ENCODE data around the gene JPH4. TPM values are rescaled to one million over a fixed set of nuclear protein-coding genes. Genes with fewer than 3 reads are reported as not detected.

Gene JPH4
- not detected for total RNA-seq

DNA sequence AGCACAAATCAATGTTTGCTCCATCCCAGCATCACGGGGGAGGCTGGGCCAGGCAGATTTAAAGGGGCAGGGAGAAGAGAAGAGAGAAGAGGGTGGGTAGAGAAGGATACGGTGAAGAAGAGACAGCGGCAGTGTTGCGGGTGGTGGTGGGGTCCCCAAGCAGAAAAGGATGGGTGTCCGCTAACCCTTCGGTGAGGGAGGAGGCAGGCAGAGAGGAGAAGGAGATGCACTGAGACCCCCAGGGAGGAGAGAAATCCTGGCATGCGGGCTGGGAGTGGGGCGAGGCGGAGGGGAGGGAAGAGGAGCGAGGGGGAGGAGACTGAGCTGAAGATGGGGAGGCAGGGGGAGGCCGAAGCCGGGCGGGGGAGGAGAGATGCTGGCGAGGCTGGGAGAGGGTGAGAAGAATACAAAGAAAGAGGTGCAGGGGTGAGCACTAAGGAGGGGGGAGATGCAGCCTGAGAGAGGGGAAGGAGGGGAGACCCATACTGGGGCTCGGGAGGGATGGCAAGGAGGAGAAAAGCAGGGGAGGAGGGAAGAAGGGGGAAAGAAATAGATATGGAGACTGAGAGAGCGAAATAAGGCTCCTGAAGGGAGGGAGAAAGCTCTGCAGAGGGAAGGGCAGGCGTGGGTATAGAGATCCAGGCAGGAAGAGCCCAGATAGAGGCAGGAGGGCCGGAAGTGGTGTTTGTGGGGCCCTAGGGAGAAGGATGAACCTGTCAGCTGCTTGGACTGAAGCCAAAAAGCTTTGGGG, at the start of gene JPH4:
TSS of gene JPH4 (minus strand) at position 231 of the 751 bp plus-strand sequence. CDS start 1,337 bp downstream, outside the sequence.
- POLR2A ChIA-PET, result no interaction called here
- Mint-ChIP-seq H3K9me3 (no peaks in the 10 kb centered on the region), H3K27ac (no peak within 1 kb of the TSS), H3K36me3 (ENCODE audit: low read depth) (no peaks in the 10 kb centered on the region), H3K4me3 (no peak within 1 kb of the TSS), H3K4me1 (peaks cover 8% of the 10 kb centered on the region), H3K27me3 (peaks cover 57% of the 10 kb centered on the region)
- no peak for DNase-seq
- CTCF ChIA-PET, result interaction anchor here (2.7 kb wide), 1 partner anchor 10 kb away, joined by 9 read pairs; no protein-coding TSS in a partner anchor

DNA sequence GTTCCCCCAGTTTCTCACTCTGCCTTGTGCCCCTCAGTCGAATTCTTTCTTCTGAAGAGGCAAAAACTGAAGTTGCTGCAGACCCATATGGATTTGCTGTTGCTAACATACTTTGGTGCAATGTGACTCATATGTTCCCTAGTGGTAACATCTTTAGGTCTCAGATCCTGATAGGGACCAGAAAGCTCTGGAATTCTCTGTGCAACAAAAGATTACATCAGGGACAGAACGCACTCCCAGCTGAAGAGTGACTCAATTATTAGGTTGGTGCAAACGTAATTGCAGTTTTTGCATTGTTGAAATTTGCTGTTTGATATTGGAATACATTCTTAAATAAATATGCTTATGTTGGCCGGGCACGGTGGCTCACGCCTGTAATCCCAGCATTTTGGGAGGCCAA, 49.4 kb upstream of the JPH4 start:
- Mint-ChIP-seq H3K4me1 (peaks cover 4% of the 10 kb centered on the region), H3K36me3 (ENCODE audit: low read depth) (peaks cover 1% of the 10 kb centered on the region), H3K27ac (no peak overlapping the region), H3K4me3 (no peak overlapping the region), H3K9me3 (peaks cover 14% of the 10 kb centered on the region), H3K27me3 (peaks cover 2% of the 10 kb centered on the region)
- ChIA-PET CTCF (interaction anchor here (0.7 to 2.4 kb wide), 4 partner anchors 13 to 243 kb away, joined by 3 to 9 read pairs (median 4); no protein-coding TSS in a partner anchor), POLR2A (no interaction called here)
- no peak for DNase-seq

DNA sequence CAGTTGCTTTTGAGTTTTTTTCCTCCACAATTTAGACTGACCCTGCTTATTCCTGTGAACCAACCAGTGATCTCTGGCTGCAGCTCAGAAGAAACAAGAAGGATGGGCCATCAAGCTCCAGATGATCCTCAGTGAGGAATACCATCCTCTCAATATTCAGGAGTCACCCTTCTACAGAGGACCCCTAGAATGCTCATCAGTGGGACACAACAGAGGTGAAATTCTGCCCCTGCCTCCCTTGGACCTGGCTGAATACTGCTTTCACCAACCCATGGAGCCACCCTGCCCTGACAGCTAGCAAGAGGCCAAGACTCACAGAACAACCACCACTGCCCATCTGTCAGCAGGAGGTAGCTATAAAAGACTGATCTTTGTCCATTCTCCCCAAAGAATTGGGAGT, 48.4 kb upstream of the JPH4 start:
- DNase-seq, result no peak
- Mint-ChIP-seq H3K27ac (no peak overlapping the region), H3K27me3 (peaks cover 4% of the 10 kb centered on the region), H3K4me1 (peaks cover under 1% of the 10 kb centered on the region), H3K4me3 (no peak overlapping the region), H3K9me3 (peaks cover 14% of the 10 kb centered on the region), H3K36me3 (ENCODE audit: low read depth) (peaks cover 1% of the 10 kb centered on the region)
- POLR2A ChIA-PET, result no interaction called here
- CTCF ChIA-PET, result interaction anchor here (1.3 to 2.4 kb wide), 3 partner anchors 14 to 39 kb away, joined by 3 to 9 read pairs (median 6); no protein-coding TSS in a partner anchor

DNA sequence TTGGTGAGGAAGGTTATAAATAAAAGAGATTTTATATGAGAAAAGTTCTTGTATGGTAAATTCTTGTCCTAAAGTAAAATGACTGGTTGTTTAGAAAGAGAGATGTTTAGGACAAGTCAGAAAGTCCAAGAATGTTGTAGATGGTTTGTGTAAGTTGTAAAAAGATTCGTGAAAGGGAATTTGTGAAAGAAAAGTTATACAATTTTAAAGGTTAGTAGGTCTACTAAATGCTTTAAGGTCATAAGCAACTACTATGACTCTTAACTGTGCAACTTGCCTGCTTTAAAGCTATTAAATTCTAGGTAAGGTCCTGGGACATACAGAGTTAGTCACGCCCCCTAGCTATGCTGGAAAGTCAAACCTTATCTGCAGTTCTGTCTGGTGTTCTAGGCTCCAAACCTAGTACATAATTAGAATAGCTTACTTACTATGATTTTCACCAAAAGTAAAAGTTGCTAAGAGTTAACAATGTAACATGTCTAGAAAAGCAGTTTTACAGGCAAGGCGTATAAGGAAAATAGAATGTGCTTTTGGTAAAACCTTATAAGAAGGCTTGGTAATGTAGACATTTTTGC, 46.3 kb upstream of the JPH4 start:
- POLR2A ChIA-PET, result no interaction called here
- no peaks in the 10 kb centered on the region for H3K4me1 Mint-ChIP-seq
- peaks cover 9% of the 10 kb centered on the region for H3K27me3 Mint-ChIP-seq
- peaks cover 1% of the 10 kb centered on the region for H3K36me3 Mint-ChIP-seq (ENCODE audit: low read depth)
- H3K4me3 Mint-ChIP-seq, result no peak overlapping the region
- peaks cover 14% of the 10 kb centered on the region for H3K9me3 Mint-ChIP-seq
- CTCF ChIA-PET, result interaction anchor here (1.2 kb wide), 1 partner anchor 34 kb away, joined by 3 read pairs; no protein-coding TSS in a partner anchor
- no peak for DNase-seq
- H3K27ac Mint-ChIP-seq, result no peak overlapping the region

DNA sequence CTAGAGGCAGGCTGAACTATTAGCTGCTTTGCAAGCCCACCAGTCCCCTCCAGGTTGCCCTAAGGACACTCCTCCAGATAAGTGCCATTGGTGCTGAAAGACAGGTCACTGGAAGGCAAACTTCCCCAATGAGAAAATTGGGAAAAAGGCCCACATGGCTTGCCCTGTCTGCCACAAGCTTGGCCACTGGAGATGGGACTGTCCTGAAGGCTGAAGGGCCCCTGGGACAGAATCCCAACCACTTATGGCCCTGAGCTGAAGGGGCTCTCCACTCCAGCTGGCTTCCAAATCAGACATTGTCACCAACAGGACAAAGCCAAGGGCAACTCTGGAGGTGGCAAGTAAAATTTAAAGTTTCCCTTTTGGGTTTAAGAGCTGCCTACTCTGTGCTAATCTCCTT, 45.4 kb upstream of the JPH4 start:
- CTCF ChIA-PET, result interaction anchor here (1.2 kb wide), 1 partner anchor 33 kb away, joined by 3 read pairs; no protein-coding TSS in a partner anchor
- Mint-ChIP-seq H3K27me3 (peaks cover 11% of the 10 kb centered on the region), H3K4me3 (no peak overlapping the region), H3K36me3 (ENCODE audit: low read depth) (peaks cover 1% of the 10 kb centered on the region), H3K9me3 (peaks cover 14% of the 10 kb centered on the region), H3K27ac (no peak overlapping the region), H3K4me1 (no peaks in the 10 kb centered on the region)
- no peak for DNase-seq
- POLR2A ChIA-PET, result no interaction called here

DNA sequence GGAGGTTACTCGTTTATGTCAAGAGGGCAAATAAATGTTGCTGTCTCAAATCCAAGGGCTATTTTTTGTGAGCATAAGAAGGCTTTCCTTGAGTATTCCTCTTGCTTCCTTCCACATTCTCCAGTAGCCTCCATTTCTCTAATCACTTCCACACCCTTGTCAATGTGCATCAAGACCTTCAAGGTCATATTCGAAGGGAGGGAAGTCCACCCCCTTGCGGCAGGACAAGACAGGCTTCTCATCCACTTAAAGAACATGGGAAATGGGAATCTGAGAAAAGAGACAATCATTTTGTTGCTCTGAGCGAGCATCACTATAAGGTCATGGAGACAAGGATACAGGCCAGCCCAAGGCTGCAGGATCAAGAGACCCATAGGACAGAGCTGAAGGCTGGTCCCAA, 44.4 kb upstream of the JPH4 start:
- H3K9me3 Mint-ChIP-seq, result peaks cover 14% of the 10 kb centered on the region
- ChIA-PET POLR2A (no interaction called here), CTCF (interaction anchor here (2.0 kb wide), 1 partner anchor 10 kb away, joined by 14 read pairs; no protein-coding TSS in a partner anchor)
- peaks cover 14% of the 10 kb centered on the region for H3K27me3 Mint-ChIP-seq
- no peak for DNase-seq
- H3K36me3 Mint-ChIP-seq (ENCODE audit: low read depth), result peaks cover 1% of the 10 kb centered on the region
- no peak overlapping the region for H3K27ac Mint-ChIP-seq
- H3K4me3 Mint-ChIP-seq, result no peak overlapping the region
- no peaks in the 10 kb centered on the region for H3K4me1 Mint-ChIP-seq

DNA sequence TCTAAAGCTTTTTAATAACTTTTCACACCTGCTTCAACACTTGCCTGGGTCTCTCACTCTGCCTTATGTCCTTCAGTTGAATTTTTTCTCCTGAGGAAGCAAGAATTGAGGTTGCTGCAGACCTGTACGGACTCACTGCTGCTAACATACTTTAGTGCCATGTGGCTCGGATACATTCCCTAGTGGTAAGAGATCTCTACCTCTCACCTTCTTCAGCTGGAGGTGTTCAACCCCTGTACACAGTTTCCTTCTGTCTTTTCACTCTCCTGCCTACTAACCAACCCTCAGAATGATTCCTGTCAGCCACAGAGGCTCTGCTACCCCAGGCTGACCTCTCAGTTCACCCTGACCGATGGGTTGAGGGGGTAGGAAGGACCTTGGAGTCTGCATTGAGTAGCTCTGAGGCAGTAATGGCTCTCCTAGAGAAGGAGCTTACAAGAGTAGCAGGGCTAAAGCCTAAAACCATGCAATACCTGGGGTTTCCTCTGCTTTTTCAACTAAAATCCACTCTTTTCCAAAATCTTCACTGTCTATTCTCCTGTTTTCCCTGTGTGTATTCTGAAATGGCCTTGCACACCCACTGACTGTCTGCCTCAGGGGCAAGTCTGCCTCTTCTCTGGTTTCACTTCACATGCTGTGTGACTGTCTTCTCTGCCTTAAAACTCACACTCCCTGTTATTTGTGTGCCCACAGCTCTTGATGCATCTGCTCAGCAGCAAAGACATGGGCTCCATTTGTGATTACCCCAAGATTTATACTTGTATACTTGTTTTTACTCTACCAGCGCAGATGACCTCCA, 43.5 kb upstream of the JPH4 start:
- Mint-ChIP-seq H3K27ac (no peak overlapping the region), H3K27me3 (peaks cover 14% of the 10 kb centered on the region), H3K4me1 (no peaks in the 10 kb centered on the region), H3K9me3 (peaks cover 14% of the 10 kb centered on the region), H3K36me3 (ENCODE audit: low read depth) (peaks cover 1% of the 10 kb centered on the region), H3K4me3 (no peak overlapping the region)
- ChIA-PET POLR2A (no interaction called here), CTCF (interaction anchor here (1.4 to 2.0 kb wide), 3 partner anchors 10 to 16 kb away, joined by 3 to 14 read pairs (median 4); no protein-coding TSS in a partner anchor)
- DNase-seq, result no peak

DNA sequence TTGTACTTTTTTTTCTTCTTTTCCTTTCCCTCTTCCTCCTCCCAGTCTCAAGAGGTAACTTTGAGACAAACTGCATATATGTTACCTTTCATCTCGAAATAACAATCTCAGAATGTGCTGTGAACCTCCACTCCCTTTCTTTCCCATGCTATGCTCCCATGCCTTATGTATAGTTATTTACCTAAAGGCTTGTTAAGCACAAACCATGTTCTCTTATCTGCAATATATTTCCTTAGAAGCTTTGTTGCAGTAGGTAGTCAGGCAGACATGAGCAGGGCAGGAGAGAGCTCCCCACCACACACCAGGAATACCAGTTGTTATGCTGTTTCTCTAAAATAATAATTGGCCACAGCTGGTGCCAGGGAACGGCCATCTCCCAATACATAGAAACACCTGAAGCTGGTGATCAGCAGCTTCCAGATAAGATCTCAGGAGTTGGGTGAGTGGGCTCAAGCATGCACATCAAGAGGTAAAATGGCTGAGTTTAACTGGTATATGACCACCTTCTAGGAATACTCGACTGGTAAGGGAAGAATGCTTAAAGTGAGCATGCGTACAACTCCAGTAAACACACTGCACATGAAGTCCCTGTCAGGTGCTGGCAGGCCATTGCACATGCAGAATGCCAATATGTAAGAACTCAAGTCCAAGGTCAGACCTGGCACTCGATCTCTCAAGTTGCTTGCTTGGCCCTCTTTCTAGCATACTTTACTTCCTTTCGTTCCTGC, 42.8 kb upstream of the JPH4 start:
- peaks cover 12% of the 10 kb centered on the region for H3K9me3 Mint-ChIP-seq
- CTCF ChIA-PET, result interaction anchor here (1.4 to 2.0 kb wide), 3 partner anchors 11 to 15 kb away, joined by 3 to 14 read pairs (median 4); no protein-coding TSS in a partner anchor
- H3K4me3 Mint-ChIP-seq, result no peak overlapping the region
- POLR2A ChIA-PET, result no interaction called here
- no peak overlapping the region for H3K27ac Mint-ChIP-seq
- no peaks in the 10 kb centered on the region for H3K4me1 Mint-ChIP-seq
- peaks cover 12% of the 10 kb centered on the region for H3K27me3 Mint-ChIP-seq
- no peak for DNase-seq
- H3K36me3 Mint-ChIP-seq (ENCODE audit: low read depth), result peaks cover 1% of the 10 kb centered on the region

DNA sequence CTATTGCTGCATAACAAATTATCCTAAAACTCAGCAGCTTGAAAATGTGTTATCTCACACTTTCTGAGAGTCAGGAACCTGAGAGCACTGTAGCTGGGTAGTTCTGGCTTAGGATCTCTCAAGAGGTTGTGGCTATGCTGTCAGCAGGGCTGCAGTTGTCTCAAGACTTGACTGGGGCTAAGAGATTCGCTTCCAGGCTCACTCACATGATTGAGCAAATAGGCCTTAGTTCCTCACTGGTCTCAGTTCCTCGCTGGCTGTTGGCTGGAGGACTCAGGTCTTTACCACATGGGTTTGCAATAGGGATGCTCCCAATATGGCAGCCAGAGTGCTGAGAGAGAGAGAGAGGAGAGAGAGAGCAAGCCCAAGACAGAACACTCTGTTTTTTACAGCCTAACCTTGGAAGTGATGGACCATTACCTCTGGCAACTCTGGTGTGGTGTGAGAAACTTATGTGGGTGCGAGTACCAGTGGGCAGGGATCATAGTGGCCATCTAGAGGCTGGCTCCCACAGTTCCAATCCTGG, 41.6 kb upstream of the JPH4 start:
- peaks cover 9% of the 10 kb centered on the region for H3K9me3 Mint-ChIP-seq
- DNase-seq, result no peak
- H3K4me3 Mint-ChIP-seq, result no peak overlapping the region
- H3K27me3 Mint-ChIP-seq, result peaks cover 16% of the 10 kb centered on the region
- H3K27ac Mint-ChIP-seq, result no peak overlapping the region
- H3K36me3 Mint-ChIP-seq (ENCODE audit: low read depth), result peaks cover 1% of the 10 kb centered on the region
- ChIA-PET POLR2A (no interaction called here), CTCF (interaction anchor here (1.3 kb wide), 1 partner anchor 12 kb away, joined by 4 read pairs; no protein-coding TSS in a partner anchor)
- H3K4me1 Mint-ChIP-seq, result no peaks in the 10 kb centered on the region

DNA sequence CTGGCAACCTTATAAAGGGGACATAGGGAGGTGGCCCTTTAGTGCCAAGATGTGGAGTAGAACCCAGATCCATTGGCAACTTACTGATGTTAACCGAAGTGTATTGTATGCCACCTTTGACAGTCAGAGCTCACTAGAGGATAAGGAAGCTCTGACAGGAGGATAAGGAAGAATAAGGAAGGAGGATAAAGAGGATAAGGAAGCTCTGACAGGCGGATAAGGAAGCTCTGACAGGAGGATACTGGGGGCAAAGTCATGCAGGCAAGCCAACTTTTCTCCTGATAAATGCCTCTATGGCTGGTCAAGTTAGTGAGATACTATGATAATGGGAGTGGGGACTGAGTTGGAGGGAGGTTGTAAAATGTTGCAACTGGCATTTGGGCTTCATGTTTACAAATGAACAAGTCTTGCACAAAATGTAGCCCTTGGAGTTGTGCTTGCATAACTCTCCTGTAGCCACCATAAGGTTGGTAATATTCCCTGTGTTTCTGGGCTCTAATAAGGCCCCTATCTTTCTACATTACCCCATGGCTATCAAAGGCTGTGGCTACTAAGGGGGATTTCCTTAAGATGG, 39.9 kb upstream of the JPH4 start:
- Mint-ChIP-seq H3K27ac (no peak overlapping the region), H3K4me3 (no peak overlapping the region), H3K9me3 (no peaks in the 10 kb centered on the region), H3K36me3 (ENCODE audit: low read depth) (no peaks in the 10 kb centered on the region), H3K27me3 (peaks cover 17% of the 10 kb centered on the region), H3K4me1 (no peaks in the 10 kb centered on the region)
- ChIA-PET CTCF (no interaction called here), POLR2A (no interaction called here)
- DNase-seq, result no peak

DNA sequence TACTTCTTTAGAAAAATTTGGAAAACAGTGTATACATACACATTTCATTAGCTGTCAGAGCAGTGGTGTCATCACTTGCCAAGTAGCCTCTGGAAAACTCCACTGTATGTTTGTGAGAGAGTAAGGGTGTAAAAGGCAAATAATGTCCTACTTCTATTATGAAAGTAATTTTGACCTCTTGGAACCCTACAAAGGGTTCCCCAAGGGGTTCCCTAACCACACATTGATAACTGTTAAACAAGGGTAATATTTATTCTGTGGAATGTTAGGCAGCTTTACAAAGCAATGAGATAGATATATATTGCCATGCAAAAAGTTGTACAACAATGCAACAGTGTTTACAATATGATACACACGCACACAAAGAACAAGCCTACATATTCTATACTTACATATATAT, 38.9 kb upstream of the JPH4 start:
- Mint-ChIP-seq H3K4me3 (no peak overlapping the region), H3K9me3 (no peaks in the 10 kb centered on the region), H3K27ac (no peak overlapping the region), H3K4me1 (no peaks in the 10 kb centered on the region), H3K27me3 (peaks cover 17% of the 10 kb centered on the region), H3K36me3 (ENCODE audit: low read depth) (no peaks in the 10 kb centered on the region)
- ChIA-PET CTCF (no interaction called here), POLR2A (no interaction called here)
- no peak for DNase-seq

DNA sequence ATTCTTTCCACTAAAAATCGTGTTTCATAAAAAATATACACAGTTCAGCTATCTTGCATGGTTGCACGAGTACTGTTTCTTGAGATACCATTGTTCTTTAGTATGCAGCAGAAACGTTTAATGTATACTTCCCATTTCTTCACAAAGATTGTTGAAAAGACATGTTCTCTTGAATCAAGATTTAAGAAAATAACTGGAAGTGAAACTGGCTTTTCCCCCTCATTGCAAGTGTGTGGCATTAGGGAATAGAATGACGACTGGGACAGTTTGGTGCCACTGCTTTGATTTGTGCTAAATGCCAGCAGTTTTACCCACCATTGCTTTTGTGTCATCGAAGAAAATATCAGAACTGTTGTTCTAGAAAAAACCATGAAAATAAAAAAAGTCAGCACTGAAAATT, 37.3 kb upstream of the JPH4 start:
- no peaks in the 10 kb centered on the region for H3K9me3 Mint-ChIP-seq
- H3K36me3 Mint-ChIP-seq (ENCODE audit: low read depth), result no peaks in the 10 kb centered on the region
- peaks cover 4% of the 10 kb centered on the region for H3K4me1 Mint-ChIP-seq
- CTCF ChIA-PET, result interaction anchor here (1.0 kb wide), 1 partner anchor 16 kb away, joined by 3 read pairs; no protein-coding TSS in a partner anchor
- H3K4me3 Mint-ChIP-seq, result no peak overlapping the region
- peaks cover 12% of the 10 kb centered on the region for H3K27me3 Mint-ChIP-seq
- DNase-seq, result no peak
- no peak overlapping the region for H3K27ac Mint-ChIP-seq
- POLR2A ChIA-PET, result no interaction called here

Measured in activated CD4-positive, alpha-beta T cell treated with anti-CD3 and anti-CD28 coated beads, Interleukin-2, amount 10 ng/mL, durations not matched to agents 7 days and 5 days (primary cell).